Measurements from ENCODE around the gene XPO6. TPM values are rescaled to one million over a fixed set of nuclear protein-coding genes. Genes with fewer than 3 reads are reported as not detected.

Gene XPO6
- total RNA-seq, 2 experiments from 2014 or later = 130 to 167 TPM

GRCh38 chr16:28257256-28257655 is 45.5 kb upstream of the XPO6 start:
- DNase-seq (ENCODE audit: low spot score) = no peak
- H3K36me3 ChIP-seq (ENCODE audit: insufficient read depth, low read length) = no peaks in the 10 kb centered on the region
- BruUV-seq (replicated peaks) = no TSS peak
- TF ChIP-seq EZH2phosphoT487 (IDR thresholded peaks at IDR 0.05; ENCODE audit: borderline replicate concordance, low read depth, low read length) (no peak), CTCF (conservative IDR thresholded peaks at IDR 0.05; ENCODE audit: low read length) (no peak)
- H3K9me3 ChIP-seq (ENCODE audit: low read length) = 0 out of 2 replicates have a peak, but pooled peaks cover 4% of the 10 kb centered on the region
- CTCF ChIA-PET (ENCODE audit: unreplicated experiment) = no interaction called here
- H3K4me1 ChIP-seq (ENCODE audit: insufficient read depth, low read length, poor library complexity, severe bottlenecking) = no peaks in the 10 kb centered on the region
- H3K79me2 ChIP-seq (ENCODE audit: insufficient read depth, low read depth, low read length) = no peaks in the 10 kb centered on the region
- no peak overlapping the region for H3K4me3 ChIP-seq (ENCODE audit: low read depth, low read length, poor library complexity, severe bottlenecking)
- H2AFZ ChIP-seq (ENCODE audit: low read length) = no peak overlapping the region
- H4K20me1 ChIP-seq (ENCODE audit: insufficient read depth, low read length) = no peaks in the 10 kb centered on the region
- H3K9me2 ChIP-seq (ENCODE audit: insufficient read depth, low read length) = no peaks in the 10 kb centered on the region
- no peak overlapping the region for H3K4me2 ChIP-seq (ENCODE audit: low read length)
- POLR2A ChIA-PET = interaction anchor here (0.6 kb wide), 1 partner anchor 278 kb away, joined by 7 read pairs; no protein-coding TSS in a partner anchor
- H3K27ac ChIP-seq (ENCODE audit: low read depth, low read length, poor library complexity, severe bottlenecking) = no peak overlapping the region
- intact Hi-C loops (cut with micrococcal nuclease; ENCODE audit: unreplicated experiment) = no loop called here

GRCh38 chr16:28255838-28256237 is 44.1 kb upstream of the XPO6 start:
- H3K79me2 ChIP-seq (ENCODE audit: insufficient read depth, low read depth, low read length) = no peaks in the 10 kb centered on the region
- POLR2A ChIA-PET = no interaction called here
- H3K9me3 ChIP-seq (ENCODE audit: low read length) = 0 out of 2 replicates have a peak, but pooled peaks cover 4% of the 10 kb centered on the region
- no peak overlapping the region for H3K4me3 ChIP-seq (ENCODE audit: low read depth, low read length, poor library complexity, severe bottlenecking)
- no peak overlapping the region for H3K27ac ChIP-seq (ENCODE audit: low read depth, low read length, poor library complexity, severe bottlenecking)
- CTCF ChIA-PET (ENCODE audit: unreplicated experiment) = interaction anchor here (0.6 kb wide), 1 partner anchor 258 kb away, joined by 3 read pairs; no protein-coding TSS in a partner anchor
- H2AFZ ChIP-seq (ENCODE audit: low read length) = no peak overlapping the region
- H3K4me1 ChIP-seq (ENCODE audit: insufficient read depth, low read length, poor library complexity, severe bottlenecking) = no peaks in the 10 kb centered on the region
- H4K20me1 ChIP-seq (ENCODE audit: insufficient read depth, low read length) = no peaks in the 10 kb centered on the region
- H3K9me2 ChIP-seq (ENCODE audit: insufficient read depth, low read length) = no peaks in the 10 kb centered on the region
- TF ChIP-seq CTCF (conservative IDR thresholded peaks at IDR 0.05; ENCODE audit: low read length) = no peak
- TF ChIP-seq EZH2phosphoT487 (IDR thresholded peaks at IDR 0.05; ENCODE audit: borderline replicate concordance, low read depth, low read length) = no peak
- DNase-seq (ENCODE audit: low spot score) = no peak
- H3K36me3 ChIP-seq (ENCODE audit: insufficient read depth, low read length) = no peaks in the 10 kb centered on the region
- intact Hi-C loops (cut with micrococcal nuclease; ENCODE audit: unreplicated experiment) = no loop called here
- BruUV-seq (replicated peaks) = no TSS peak
- H3K4me2 ChIP-seq (ENCODE audit: low read length) = no peak overlapping the region

DNA sequence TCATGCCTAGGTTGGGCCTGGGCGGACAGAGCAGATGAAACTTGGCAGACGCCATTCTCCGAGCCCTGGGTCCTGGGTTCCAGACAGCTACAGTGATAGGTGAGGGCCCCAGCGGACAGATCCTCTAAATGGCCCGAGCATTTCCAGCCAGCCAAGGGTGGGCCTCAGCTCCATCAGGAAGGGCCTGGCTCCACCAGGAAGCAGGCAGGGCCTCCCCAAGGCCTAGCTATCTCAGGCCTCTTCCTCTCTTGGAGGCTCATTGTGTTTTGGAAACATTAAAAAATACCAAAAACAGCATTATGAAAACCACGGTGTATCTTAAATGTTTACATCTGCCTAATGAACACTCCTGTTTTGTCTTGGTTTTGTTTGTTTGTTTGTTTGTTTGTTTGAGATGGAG is 42.4 kb upstream of the XPO6 start:
- POLR2A ChIA-PET = no interaction called here

More for the DNA sequence above, 42.4 kb upstream of the XPO6 start:
- no peak overlapping the region for H3K4me2 ChIP-seq (ENCODE audit: low read length)
- CTCF ChIA-PET (ENCODE audit: unreplicated experiment) = no interaction called here
- H3K9me2 ChIP-seq (ENCODE audit: insufficient read depth, low read length) = no peaks in the 10 kb centered on the region
- intact Hi-C loops (cut with micrococcal nuclease; ENCODE audit: unreplicated experiment) = no loop called here
- no TSS peak for BruUV-seq (replicated peaks)
- 0 out of 2 replicates have a peak, but pooled peaks cover 4% of the 10 kb centered on the region for H3K9me3 ChIP-seq (ENCODE audit: low read length)
- H3K79me2 ChIP-seq (ENCODE audit: insufficient read depth, low read depth, low read length) = no peaks in the 10 kb centered on the region
- no peaks in the 10 kb centered on the region for H3K4me1 ChIP-seq (ENCODE audit: insufficient read depth, low read length, poor library complexity, severe bottlenecking)
- TF ChIP-seq CTCF (conservative IDR thresholded peaks at IDR 0.05; ENCODE audit: low read length) = no peak
- TF ChIP-seq EZH2phosphoT487 (IDR thresholded peaks at IDR 0.05; ENCODE audit: borderline replicate concordance, low read depth, low read length) = no peak
- no peak for DNase-seq (ENCODE audit: low spot score)
- no peaks in the 10 kb centered on the region for H4K20me1 ChIP-seq (ENCODE audit: insufficient read depth, low read length)
- no peak overlapping the region for H3K4me3 ChIP-seq (ENCODE audit: low read depth, low read length, poor library complexity, severe bottlenecking)
- H3K36me3 ChIP-seq (ENCODE audit: insufficient read depth, low read length) = no peaks in the 10 kb centered on the region
- no peak overlapping the region for H2AFZ ChIP-seq (ENCODE audit: low read length)
- H3K27ac ChIP-seq (ENCODE audit: low read depth, low read length, poor library complexity, severe bottlenecking) = no peak overlapping the region
